ENCODE data around the gene XPO1.

DNA sequence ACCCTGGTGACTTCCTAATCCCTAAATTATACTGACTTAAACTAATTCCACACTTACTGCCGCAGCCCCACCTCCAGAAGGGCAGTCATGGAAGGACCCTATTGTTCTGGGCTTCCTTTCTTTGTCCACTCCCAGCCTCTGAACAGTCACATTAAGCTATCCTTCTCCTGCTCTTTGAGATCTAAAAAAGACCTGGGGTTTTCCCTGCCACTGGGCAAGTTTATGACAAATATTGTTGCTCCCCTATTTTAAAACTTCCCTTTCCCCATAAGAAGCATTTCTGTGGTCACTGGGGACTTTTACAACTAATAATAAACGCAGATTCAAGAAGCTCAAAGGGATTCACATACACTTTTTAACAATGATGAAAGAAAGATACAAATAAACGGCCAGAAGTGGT is 47.2 kb upstream of the XPO1 start:
- TF ChIP-seq TAF1 (IDR thresholded peaks at IDR 0.05; ENCODE audit: low read depth) (no peak), MAX (IDR thresholded peaks at IDR 0.05) (no peak), YY1 (IDR thresholded peaks at IDR 0.05; ENCODE audit: low read depth) (no peak), EP300 (IDR thresholded peaks at IDR 0.05; ENCODE audit: borderline replicate concordance) (no peak), TCF12 (IDR thresholded peaks at IDR 0.05; ENCODE audit: low read depth) (no peak), ZBTB7A (IDR thresholded peaks at IDR 0.05; ENCODE audit: low read depth) (no peak), TEAD4 (IDR thresholded peaks at IDR 0.05) (no peak), EGR1 (IDR thresholded peaks at IDR 0.05) (no peak), CREB1 (IDR thresholded peaks at IDR 0.05; ENCODE audit: low read depth) (no peak), RAD21 (IDR thresholded peaks at IDR 0.05; ENCODE audit: low read depth) (no peak), REST (IDR thresholded peaks at IDR 0.05; ENCODE audit: low read depth) (no peak), FOXM1 (IDR thresholded peaks at IDR 0.05; ENCODE audit: borderline replicate concordance, low read depth) (no peak)

Measured in Ishikawa (cell line).